ENCODE results near the gene LMO1.

Gene LMO1

GRCh38 chr11:8234910-8235309 is 28.8 kb downstream of the LMO1 start:
- no peak for DNase-seq (ENCODE audit: low read depth)
- no peak for TF ChIP-seq CTCF (IDR thresholded peaks at IDR 0.05; ENCODE audit: low read depth, low read length, missing control alignments)
- in situ Hi-C loops (cut with HindIII; ENCODE audit: low sequenced_read_pairs) = no loop called here
- H3K4me3 ChIP-seq (ENCODE audit: low read depth, low read length) = no peak overlapping the region

DNA sequence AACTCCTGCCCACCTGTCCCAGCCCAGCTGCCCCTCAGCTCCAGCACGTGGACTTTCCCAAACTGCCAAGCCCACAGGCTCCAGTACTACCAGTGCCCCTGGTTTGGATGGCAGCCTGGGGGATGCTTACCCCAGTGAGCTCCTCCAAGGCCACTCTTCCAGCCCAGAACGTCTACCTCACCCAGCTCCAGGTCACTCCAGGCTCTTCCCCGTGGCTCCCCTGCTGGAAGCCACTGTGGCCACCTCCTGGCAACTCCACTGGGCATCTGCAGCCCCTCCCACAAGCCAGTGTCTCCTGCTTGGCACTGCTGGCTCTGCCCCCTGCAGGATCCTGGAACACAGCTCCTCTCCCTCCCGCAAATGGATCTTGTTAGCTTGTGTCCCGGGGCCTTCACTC is 29.3 kb downstream of the LMO1 start:
- DNase-seq (ENCODE audit: low read depth) = no peak
- in situ Hi-C loops (cut with HindIII; ENCODE audit: low sequenced_read_pairs) = no loop called here
- peak; percentile 13 for TF ChIP-seq CTCF (IDR thresholded peaks at IDR 0.05; ENCODE audit: low read depth, low read length, missing control alignments)
- H3K4me3 ChIP-seq (ENCODE audit: low read depth, low read length) = no peak overlapping the region

- DNase-seq (ENCODE audit: low read depth) = peak; percentile 22
- in situ Hi-C loops (cut with HindIII; ENCODE audit: low sequenced_read_pairs) = no loop called here
- no peak overlapping the region for H3K4me3 ChIP-seq (ENCODE audit: low read depth, low read length)
- TF ChIP-seq CTCF (IDR thresholded peaks at IDR 0.05; ENCODE audit: low read depth, low read length, missing control alignments) = no peak
These were observed 29.8 kb downstream of the LMO1 start for GRCh38 chr11:8233691-8234424.

- in situ Hi-C loops (cut with HindIII; ENCODE audit: low sequenced_read_pairs) = no loop called here
- no peak for DNase-seq (ENCODE audit: low read depth)
- H3K4me3 ChIP-seq (ENCODE audit: low read depth, low read length) = no peak overlapping the region
- no peak for TF ChIP-seq CTCF (IDR thresholded peaks at IDR 0.05; ENCODE audit: low read depth, low read length, missing control alignments)
These were observed 30.6 kb downstream of the LMO1 start for GRCh38 chr11:8232849-8233606.

GRCh38 chr11:8232414-8232813 is 31.3 kb downstream of the LMO1 start:
- in situ Hi-C loops (cut with HindIII; ENCODE audit: low sequenced_read_pairs) = no loop called here
- no peak for TF ChIP-seq CTCF (IDR thresholded peaks at IDR 0.05; ENCODE audit: low read depth, low read length, missing control alignments)

GRCh38 chr11:8231979-8232378 is 31.7 kb downstream of the LMO1 start:
- TF ChIP-seq CTCF (IDR thresholded peaks at IDR 0.05; ENCODE audit: low read depth, low read length, missing control alignments) = no peak
- in situ Hi-C loops (cut with HindIII; ENCODE audit: low sequenced_read_pairs) = no loop called here
- no peak for DNase-seq (ENCODE audit: low read depth)
- no peak overlapping the region for H3K4me3 ChIP-seq (ENCODE audit: low read depth, low read length)

More at GRCh38 chr11:8232414-8232813, 31.3 kb downstream of the LMO1 start:
- DNase-seq (ENCODE audit: low read depth) = no peak
- no peak overlapping the region for H3K4me3 ChIP-seq (ENCODE audit: low read depth, low read length)
